ENCODE results near the gene GIPR.

The GIPR gene

DNA sequence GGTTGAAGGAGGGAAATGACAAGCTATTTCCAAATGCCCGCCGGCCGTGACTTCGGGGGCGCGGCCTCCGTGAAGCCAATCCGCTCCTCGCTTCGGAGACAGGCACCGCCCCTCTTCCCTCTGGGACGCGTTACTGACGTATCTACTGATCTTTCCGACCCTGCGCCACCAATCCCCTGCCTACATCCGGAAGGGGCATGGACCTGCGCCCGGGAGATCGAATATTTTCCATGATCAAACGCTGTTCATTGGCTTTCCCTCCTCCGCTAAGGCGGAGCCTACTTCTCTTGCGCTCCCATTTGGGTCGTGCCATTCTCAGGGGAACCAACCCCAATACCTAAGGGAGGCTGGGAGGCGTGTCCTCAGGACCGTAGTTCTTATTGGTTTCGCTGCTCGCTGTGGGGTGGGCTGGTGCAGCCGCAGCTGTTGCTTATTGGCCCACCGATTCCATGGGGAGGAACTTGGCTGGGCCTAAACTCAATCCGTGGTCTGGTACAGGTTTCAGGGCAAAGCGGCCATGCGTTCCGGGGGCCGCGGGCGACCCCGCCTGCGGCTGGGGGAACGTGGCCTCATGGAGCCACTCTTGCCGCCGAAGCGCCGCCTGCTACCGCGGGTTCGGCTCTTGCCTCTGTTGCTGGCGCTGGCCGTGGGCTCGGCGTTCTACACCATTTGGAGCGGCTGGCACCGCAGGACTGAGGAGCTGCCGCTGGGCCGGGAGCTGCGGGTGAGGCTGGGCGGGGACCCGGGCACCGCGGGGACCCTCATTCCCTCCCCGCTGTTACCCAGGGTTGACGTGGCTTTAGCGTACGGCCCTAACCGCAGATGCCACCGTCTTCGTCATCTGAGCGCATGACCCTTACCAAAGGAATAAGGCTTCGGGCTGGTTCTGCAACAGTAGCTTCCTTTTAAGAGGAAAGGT lies 24.4 kb downstream of the GIPR start, which contains the start of gene QPCTL:
Gene QPCTL, plus strand, starts transcription at position 480 of the 919 bp plus-strand sequence. Its CDS starts 38 bp downstream, at position 518.
- peak; percentile 26; the same call in 1 of the 2 replicates for TF ChIP-seq TAF1 (IDR thresholded peaks at IDR 0.05; ENCODE audit: borderline replicate concordance, insufficient read depth, low read length)
- TF ChIP-seq FOXP2 (optimal IDR thresholded peaks at IDR 0.05; ENCODE audit: borderline replicate concordance, extremely low read depth, extremely low read length, insufficient read depth), result no peak
- peak; percentile 43; the same call in 1 of the 2 replicates for TF ChIP-seq SIN3A (IDR thresholded peaks at IDR 0.05; ENCODE audit: borderline replicate concordance, insufficient read depth, low read length)

GRCh38 chr19:45693106-45693788 lies 25.2 kb downstream of the GIPR start:
- TF ChIP-seq, protein P1, sequence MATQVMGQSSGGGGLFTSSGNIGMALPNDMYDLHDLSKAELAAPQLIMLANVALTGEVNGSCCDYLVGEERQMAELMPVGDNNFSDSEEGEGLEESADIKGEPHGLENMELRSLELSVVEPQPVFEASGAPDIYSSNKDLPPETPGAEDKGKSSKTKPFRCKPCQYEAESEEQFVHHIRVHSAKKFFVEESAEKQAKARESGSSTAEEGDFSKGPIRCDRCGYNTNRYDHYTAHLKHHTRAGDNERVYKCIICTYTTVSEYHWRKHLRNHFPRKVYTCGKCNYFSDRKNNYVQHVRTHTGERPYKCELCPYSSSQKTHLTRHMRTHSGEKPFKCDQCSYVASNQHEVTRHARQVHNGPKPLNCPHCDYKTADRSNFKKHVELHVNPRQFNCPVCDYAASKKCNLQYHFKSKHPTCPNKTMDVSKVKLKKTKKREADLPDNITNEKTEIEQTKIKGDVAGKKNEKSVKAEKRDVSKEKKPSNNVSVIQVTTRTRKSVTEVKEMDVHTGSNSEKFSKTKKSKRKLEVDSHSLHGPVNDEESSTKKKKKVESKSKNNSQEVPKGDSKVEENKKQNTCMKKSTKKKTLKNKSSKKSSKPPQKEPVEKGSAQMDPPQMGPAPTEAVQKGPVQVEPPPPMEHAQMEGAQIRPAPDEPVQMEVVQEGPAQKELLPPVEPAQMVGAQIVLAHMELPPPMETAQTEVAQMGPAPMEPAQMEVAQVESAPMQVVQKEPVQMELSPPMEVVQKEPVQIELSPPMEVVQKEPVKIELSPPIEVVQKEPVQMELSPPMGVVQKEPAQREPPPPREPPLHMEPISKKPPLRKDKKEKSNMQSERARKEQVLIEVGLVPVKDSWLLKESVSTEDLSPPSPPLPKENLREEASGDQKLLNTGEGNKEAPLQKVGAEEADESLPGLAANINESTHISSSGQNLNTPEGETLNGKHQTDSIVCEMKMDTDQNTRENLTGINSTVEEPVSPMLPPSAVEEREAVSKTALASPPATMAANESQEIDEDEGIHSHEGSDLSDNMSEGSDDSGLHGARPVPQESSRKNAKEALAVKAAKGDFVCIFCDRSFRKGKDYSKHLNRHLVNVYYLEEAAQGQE (IDR thresholded peaks at IDR 0.05; ENCODE audit: insufficient read depth in 1 of 2, low read depth in 2 of 2, low read length in 2 of 2), result no peak
- TF ChIP-seq SIN3A (IDR thresholded peaks at IDR 0.05; ENCODE audit: borderline replicate concordance, insufficient read depth, low read length), result no peak
- TF ChIP-seq TAF1 (IDR thresholded peaks at IDR 0.05; ENCODE audit: borderline replicate concordance, insufficient read depth, low read length), result no peak
- TF ChIP-seq POLR2AphosphoS5 (IDR thresholded peaks at IDR 0.05; ENCODE audit: low read depth, low read length), result no peak
- no peak for TF ChIP-seq FOXP2 (optimal IDR thresholded peaks at IDR 0.05; ENCODE audit: borderline replicate concordance, extremely low read depth, extremely low read length, insufficient read depth)

DNA sequence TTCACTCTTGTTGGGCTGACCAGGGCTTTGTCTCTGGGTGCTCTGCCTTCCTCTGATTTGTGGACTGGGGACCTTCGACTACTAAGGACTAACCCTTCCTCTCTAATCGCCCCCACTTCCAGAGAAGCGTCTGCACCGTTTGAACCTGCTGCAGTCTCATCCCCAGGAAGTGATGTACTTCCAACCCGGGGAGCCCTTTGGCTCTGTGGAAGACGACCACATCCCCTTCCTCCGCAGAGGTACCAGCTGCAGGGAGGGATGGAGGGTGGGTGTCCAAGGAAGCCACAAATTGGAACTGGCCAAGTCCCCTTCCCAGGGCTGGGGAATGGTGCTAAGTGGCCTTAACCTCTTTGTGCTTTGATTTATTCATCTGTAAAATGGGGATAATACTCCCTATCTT lies 33.7 kb downstream of the GIPR start:
- TF ChIP-seq TAF1 (IDR thresholded peaks at IDR 0.05; ENCODE audit: borderline replicate concordance, insufficient read depth, low read length) (no peak), FOXP2 (optimal IDR thresholded peaks at IDR 0.05; ENCODE audit: borderline replicate concordance, extremely low read depth, extremely low read length, insufficient read depth) (no peak), POLR2AphosphoS5 (IDR thresholded peaks at IDR 0.05; ENCODE audit: low read depth, low read length) (no peak), SIN3A (IDR thresholded peaks at IDR 0.05; ENCODE audit: borderline replicate concordance, insufficient read depth, low read length) (no peak)
- TF ChIP-seq, protein P1 (IDR thresholded peaks at IDR 0.05; ENCODE audit: insufficient read depth in 1 of 2, low read depth in 2 of 2, low read length in 2 of 2), result no peak

DNA sequence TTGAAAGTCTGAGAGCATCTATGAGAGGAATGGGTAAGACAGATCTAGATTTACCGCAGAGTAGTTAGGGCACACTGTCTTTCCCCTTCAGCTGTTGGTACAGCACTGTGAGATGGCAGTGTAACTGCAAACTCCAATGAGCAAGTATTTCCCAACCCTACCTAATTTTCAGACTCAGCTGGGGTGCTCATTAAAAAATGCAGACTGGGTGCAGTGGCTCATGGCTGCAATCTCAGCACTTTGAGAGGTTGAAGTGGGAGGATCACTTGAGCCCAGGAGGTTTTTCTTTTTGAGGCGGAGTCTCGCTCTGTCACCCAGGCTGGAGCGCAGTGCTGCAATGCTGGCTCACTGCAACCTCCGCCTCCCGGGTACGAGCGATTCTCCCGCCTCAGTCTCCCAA lies 37.1 kb downstream of the GIPR start:
- TF ChIP-seq FOXP2 (optimal IDR thresholded peaks at IDR 0.05; ENCODE audit: borderline replicate concordance, extremely low read depth, extremely low read length, insufficient read depth) (no peak), POLR2AphosphoS5 (IDR thresholded peaks at IDR 0.05; ENCODE audit: low read depth, low read length) (no peak), SIN3A (IDR thresholded peaks at IDR 0.05; ENCODE audit: borderline replicate concordance, insufficient read depth, low read length) (no peak), TAF1 (IDR thresholded peaks at IDR 0.05; ENCODE audit: borderline replicate concordance, insufficient read depth, low read length) (no peak)
- TF ChIP-seq, protein P1 (IDR thresholded peaks at IDR 0.05; ENCODE audit: insufficient read depth in 1 of 2, low read depth in 2 of 2, low read length in 2 of 2), result no peak

DNA sequence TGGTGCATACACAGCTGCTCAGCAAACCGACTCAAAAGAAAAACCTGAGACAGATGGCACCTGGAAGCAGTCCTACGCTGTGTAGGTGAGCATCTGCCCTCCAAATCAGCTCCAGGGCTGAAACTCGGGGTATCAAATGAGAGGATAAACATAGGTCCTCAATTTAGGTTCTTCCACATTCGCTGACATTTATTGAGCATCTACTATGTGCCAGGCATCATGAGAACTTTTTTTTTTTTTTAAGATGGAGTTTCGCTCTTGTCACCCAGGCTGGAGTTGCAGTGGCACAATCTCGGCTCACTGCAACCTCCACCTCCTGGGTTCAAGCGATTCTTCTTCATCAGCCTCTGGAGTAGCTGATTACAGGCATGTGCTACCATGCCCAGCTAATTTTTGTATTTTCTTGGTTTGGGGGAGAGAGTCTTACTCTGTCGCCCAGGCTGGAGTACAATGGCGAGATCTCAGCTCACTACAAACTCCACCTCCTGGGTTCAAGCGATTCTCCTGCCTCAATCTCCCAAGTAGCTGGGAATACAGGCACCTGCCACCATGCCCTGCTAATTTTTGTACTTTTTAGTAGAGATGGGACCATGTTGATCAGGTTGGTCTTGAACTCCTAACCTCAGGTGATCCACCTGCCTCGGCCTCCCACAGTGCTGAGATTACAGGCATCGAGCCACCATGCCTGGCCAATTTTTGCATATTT lies 37.8 kb downstream of the GIPR start:
- TF ChIP-seq POLR2AphosphoS5 (IDR thresholded peaks at IDR 0.05; ENCODE audit: low read depth, low read length), result no peak
- TF ChIP-seq, protein P1 (IDR thresholded peaks at IDR 0.05; ENCODE audit: insufficient read depth in 1 of 2, low read depth in 2 of 2, low read length in 2 of 2), result no peak

Data from PFSK-1 (cell line).